ENCODE measurements around the gene ABCC5.
A peak's percentile ranks its signal among the peaks of the same experiment; 100 is the strongest.

Gene ABCC5

GRCh38 chr3:183904833-183905780, 112.6 kb downstream of the ABCC5 start:
- TF ChIP-seq CTCF (IDR thresholded peaks at IDR 0.05; ENCODE audit: poor library complexity, severe bottlenecking) = no peak
- Histone ChIP-seq H3K4me3 (ENCODE audit: severe bottlenecking) (no peak overlapping the region), H3K9me3 (ENCODE audit: severe bottlenecking) (no peaks in the 10 kb centered on the region), H3K4me1 (ENCODE audit: insufficient read depth, poor library complexity, severe bottlenecking) (no peaks in the 10 kb centered on the region), H3K36me3 (ENCODE audit: low read depth) (no peaks in the 10 kb centered on the region), H3K27me3 (ENCODE audit: insufficient read depth, poor library complexity, severe bottlenecking) (no peaks in the 10 kb centered on the region), H3K27ac (ENCODE audit: poor library complexity, severe bottlenecking) (no peak overlapping the region)
- DNase-seq (ENCODE audit: low spot score) = no peak
- ATAC-seq (ENCODE audit: low read depth) = no peak

- no peaks in the 10 kb centered on the region for H3K27me3 ChIP-seq (ENCODE audit: insufficient read depth, poor library complexity, severe bottlenecking)
- H3K9me3 ChIP-seq (ENCODE audit: severe bottlenecking) = no peaks in the 10 kb centered on the region
- DNase-seq (ENCODE audit: low spot score) = no peak
- no peak overlapping the region for H3K27ac ChIP-seq (ENCODE audit: poor library complexity, severe bottlenecking)
- no peaks in the 10 kb centered on the region for H3K4me1 ChIP-seq (ENCODE audit: insufficient read depth, poor library complexity, severe bottlenecking)
- ATAC-seq (ENCODE audit: low read depth) = no peak
- no peak for TF ChIP-seq CTCF (IDR thresholded peaks at IDR 0.05; ENCODE audit: poor library complexity, severe bottlenecking)
- no peaks in the 10 kb centered on the region for H3K36me3 ChIP-seq (ENCODE audit: low read depth)
- H3K4me3 ChIP-seq (ENCODE audit: severe bottlenecking) = no peak overlapping the region
Observed at GRCh38 chr3:183898028-183898431, 119.7 kb downstream of the ABCC5 start.

- no peak for TF ChIP-seq CTCF (IDR thresholded peaks at IDR 0.05; ENCODE audit: poor library complexity, severe bottlenecking)
- Histone ChIP-seq H3K27me3 (ENCODE audit: insufficient read depth, poor library complexity, severe bottlenecking) (no peaks in the 10 kb centered on the region), H3K4me3 (ENCODE audit: severe bottlenecking) (no peak overlapping the region), H3K36me3 (ENCODE audit: low read depth) (no peaks in the 10 kb centered on the region), H3K4me1 (ENCODE audit: insufficient read depth, poor library complexity, severe bottlenecking) (no peaks in the 10 kb centered on the region), H3K9me3 (ENCODE audit: severe bottlenecking) (no peaks in the 10 kb centered on the region), H3K27ac (ENCODE audit: poor library complexity, severe bottlenecking) (no peak overlapping the region)
- DNase-seq (ENCODE audit: low spot score) = no peak
- peak; percentile 48; the same call in 2 of the 3 replicates for ATAC-seq (ENCODE audit: low read depth)
Observed at GRCh38 chr3:183897606-183898005, 120.1 kb downstream of the ABCC5 start.

- ATAC-seq (ENCODE audit: low read depth) = no peak
- no peaks in the 10 kb centered on the region for H3K36me3 ChIP-seq (ENCODE audit: low read depth)
- H3K27me3 ChIP-seq (ENCODE audit: insufficient read depth, poor library complexity, severe bottlenecking) = no peaks in the 10 kb centered on the region
- H3K27ac ChIP-seq (ENCODE audit: poor library complexity, severe bottlenecking) = no peak overlapping the region
- H3K4me1 ChIP-seq (ENCODE audit: insufficient read depth, poor library complexity, severe bottlenecking) = no peaks in the 10 kb centered on the region
- H3K9me3 ChIP-seq (ENCODE audit: severe bottlenecking) = no peaks in the 10 kb centered on the region
- no peak for DNase-seq (ENCODE audit: low spot score)
- no peak overlapping the region for H3K4me3 ChIP-seq (ENCODE audit: severe bottlenecking)
- no peak for TF ChIP-seq CTCF (IDR thresholded peaks at IDR 0.05; ENCODE audit: poor library complexity, severe bottlenecking)
Observed at GRCh38 chr3:183896610-183897009, 121.1 kb downstream of the ABCC5 start.

GRCh38 chr3:183896184-183896583, 121.5 kb downstream of the ABCC5 start:
- Histone ChIP-seq H3K36me3 (ENCODE audit: low read depth) (no peaks in the 10 kb centered on the region), H3K27me3 (ENCODE audit: insufficient read depth, poor library complexity, severe bottlenecking) (no peaks in the 10 kb centered on the region), H3K4me3 (ENCODE audit: severe bottlenecking) (no peak overlapping the region), H3K9me3 (ENCODE audit: severe bottlenecking) (no peaks in the 10 kb centered on the region), H3K27ac (ENCODE audit: poor library complexity, severe bottlenecking) (no peak overlapping the region), H3K4me1 (ENCODE audit: insufficient read depth, poor library complexity, severe bottlenecking) (no peaks in the 10 kb centered on the region)
- no peak for TF ChIP-seq CTCF (IDR thresholded peaks at IDR 0.05; ENCODE audit: poor library complexity, severe bottlenecking)
- ATAC-seq (ENCODE audit: low read depth) (no peak), DNase-seq (ENCODE audit: low spot score) (no peak)

Measured in RWPE2 (cell line).